Epithelial cell of umbilical artery (primary cell): Measurements from ENCODE around the gene EHBP1L1. TPM values are rescaled to one million over a fixed set of nuclear protein-coding genes. Genes with fewer than 3 reads are reported as not detected.

Experiments used
- total RNA-seq: library from RNA; depleted of rRNA; stranded (reverse); fragments of >200 nt; gene quantifications from 2 replicates; pipeline ENCODE4 v1.2.3, GENCODE V29; 2014

Gene EHBP1L1
- total RNA-seq = 31.2 and 39.0 TPM in 2 replicates

DNA sequence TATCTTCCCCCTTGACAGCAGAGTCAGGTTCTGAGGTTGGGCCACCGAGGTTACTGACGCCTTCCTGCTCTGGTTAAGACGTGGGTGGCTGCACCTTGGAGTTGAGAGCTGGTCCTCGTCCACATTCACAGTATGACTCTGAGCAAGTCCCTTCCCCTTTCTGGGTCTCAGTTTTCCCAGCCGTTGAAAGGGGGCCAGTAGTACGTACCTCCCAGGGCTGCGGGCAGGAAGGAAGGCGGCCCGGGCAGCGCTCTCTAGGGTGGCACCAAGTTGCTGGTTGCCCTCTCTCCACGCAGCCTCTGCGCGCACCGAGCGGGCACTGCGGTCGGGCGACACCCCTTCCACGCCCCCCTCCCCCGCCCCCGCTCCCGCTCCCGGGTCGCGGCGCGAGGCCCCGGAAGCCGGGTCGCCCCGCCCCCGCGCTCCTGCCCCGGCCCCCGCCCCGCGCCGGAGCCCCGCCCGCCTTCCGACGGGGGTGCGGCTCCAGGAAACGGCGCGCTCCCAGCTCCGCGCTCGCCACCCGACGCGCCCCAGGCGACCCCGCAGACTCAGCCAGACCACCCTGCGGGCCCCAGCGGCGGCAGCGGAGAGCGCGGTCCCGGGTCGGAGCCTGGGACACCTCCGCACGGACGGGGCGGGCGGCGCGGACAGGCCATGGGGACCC, at the start of gene EHBP1L1:
Gene EHBP1L1, plus strand, starts transcription at position 486 of the 664 bp plus-strand sequence. CDS start 250 bp downstream, outside the sequence.

DNA sequence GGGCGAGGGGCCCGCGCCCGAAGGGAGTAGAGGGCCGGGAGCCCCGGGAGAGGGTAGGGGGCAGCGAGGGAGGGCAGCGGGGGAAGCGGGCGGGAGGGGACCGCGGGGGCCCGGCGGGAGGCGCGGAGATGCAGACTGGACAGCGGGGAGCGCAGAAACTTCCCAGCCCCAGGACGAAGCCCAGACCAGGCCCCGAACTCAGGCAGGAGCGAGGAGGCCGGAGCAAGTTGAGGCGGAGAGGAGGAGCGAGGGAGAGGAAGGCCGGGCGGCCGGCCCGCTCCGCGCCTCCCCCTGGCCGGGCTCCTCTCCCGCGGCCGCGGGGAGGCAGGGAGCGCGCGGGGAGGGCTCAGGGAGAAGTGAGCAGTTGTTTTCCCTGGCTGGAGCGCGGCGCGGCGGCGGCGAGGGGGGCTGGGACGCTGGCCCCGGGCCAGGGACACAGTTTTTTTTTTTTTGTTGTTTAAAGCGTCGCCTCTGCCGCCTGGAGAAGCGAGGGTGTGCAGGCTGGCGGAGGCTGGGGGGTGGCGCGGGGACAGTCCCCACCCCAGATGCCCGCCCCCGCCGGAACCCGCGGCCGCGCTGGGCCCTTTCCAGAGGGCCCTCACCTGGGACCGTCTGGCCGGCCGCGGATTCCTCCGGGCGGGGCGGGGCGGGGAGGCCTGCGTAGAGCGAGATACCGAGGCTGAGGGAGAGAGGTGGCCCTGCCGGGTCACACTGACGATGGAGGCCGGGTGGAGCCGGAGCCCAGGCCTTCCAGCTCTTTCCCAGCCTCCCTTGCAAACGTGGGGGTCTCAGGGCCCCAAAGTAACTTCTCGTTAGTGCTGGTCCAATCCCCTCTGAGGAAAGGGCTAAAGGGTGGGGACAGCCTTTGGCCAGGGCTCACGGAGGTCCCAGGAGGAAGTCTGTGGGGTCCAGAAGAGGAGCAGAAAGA, 17.6 kb upstream of the EHBP1L1 start, which contains the start of gene LTBP3:
Gene LTBP3, minus strand, starts transcription at position 358 of the 928 bp plus-strand sequence. CDS start 400 bp downstream, outside the sequence.

DNA sequence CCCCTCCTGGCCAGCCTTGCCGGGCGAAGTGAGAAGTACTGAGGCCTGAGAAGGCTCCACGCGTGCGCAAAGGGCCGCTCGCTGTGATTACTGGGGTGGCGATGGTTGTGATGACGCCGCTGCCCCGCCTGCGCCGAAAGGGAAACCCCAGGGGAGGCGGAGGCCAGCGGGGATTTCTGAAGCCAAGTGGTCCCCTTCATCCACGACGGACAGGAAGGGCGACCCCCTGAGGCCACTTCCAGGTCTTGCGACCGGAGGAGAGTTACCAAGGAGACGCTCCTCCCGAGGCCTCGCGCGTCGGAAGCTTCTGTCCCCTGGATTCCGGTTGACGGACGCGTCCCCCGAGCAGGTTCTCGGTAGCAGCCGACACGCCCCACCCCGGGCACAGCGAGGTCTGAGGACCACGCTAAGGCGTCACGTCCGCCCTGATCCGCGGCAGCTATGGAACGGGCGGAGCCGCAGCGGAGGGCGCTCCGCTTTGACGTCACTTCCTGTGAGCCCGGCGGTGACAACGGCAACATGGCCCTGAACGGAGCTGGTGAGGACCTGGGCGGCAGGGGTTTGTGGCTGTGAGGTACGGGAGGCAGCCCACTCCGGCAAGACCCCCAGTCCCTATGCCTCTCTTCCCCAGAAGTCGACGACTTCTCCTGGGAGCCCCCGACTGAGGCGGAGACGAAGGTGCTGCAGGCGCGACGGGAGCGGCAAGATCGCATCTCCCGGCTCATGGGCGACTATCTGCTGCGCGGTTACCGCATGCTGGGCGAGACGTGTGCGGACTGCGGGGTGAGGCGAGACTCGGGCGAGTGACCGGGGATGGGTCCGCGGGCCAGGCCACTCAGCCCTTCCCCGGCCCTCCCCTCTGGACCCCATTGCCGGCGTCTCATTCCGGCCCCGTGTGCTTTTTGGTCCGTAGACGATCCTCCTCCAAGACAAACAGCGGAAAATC, 5.6 kb upstream of the EHBP1L1 start, which contains the start of gene ZNRD2:
Gene ZNRD2, plus strand, starts transcription at position 505 of the 946 bp plus-strand sequence. Its CDS starts 15 bp downstream, at position 520.

DNA sequence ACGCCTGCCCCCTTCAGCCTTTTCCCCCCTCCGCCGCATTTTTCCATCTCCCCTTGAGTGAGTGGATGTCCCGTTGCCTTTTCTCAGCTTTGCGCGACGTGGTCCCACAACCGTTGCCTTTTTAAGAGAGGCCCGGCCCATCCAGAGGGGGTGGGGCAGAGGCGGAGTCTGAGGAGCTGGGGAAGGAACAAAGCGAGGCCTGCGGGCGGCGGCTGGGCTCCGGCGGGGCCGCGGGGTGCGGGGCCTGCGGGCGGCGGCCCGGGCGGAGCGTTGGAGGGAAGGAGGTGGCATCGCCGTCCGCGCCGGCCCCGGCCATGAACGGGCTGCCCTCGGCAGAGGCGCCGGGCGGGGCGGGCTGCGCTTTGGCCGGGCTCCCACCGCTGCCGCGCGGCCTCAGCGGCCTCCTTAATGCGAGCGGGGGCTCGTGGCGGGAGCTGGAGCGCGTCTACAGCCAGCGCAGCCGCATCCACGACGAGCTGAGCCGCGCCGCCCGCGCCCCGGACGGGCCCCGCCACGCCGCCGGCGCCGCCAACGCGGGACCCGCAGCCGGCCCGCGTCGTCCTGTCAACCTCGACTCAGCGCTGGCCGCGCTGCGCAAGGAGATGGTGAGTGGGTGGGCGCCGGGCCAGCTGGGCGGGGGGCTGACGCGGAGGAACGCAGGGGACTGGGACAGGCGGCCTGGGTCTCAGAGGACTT, 3.3 kb upstream of the EHBP1L1 start, which contains the start of gene FAM89B:
Gene FAM89B, plus strand, starts transcription at position 183 of the 696 bp plus-strand sequence. Its CDS starts 132 bp downstream, at position 315.

DNA sequence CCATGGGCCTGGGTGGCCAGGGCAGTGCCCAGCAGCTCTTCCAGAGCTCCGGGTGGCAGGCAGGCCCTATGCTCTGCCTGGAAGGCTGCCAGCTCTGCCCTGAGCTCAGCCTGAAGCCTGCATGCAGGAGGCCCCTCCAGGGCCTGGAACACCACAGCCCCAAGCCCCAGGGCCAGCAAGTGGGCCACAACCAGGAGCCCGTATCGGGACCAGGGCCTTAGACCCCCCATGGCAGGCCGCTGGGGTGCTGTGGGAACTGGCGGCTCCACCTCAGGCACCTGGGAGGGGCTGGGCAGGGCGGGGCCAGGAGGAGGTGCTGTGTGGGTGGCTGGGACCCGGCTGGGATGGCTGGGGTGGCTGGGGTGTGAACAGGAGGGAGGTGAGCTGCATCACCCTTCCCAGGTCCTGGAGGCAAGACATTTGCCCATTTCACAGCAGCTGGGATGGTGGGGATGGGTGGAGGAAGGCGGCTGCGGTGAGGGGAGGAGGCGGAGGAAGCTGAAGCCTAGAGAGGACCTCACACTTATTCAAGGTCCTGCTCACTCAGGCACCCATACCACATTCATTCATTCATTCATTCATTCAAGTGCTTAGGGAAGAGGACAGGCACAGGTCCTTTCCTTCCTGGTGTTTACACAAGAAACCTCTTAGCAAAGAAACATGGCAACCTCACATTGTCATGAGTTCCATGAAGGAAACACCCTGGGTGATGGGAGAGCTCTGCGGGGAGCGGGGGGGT, 19.9 kb downstream of the EHBP1L1 start, which contains the start of gene KCNK7:
Gene KCNK7, minus strand, starts transcription at position 258 of the 739 bp plus-strand sequence. Its CDS starts 28 bp downstream, at position 230.

DNA sequence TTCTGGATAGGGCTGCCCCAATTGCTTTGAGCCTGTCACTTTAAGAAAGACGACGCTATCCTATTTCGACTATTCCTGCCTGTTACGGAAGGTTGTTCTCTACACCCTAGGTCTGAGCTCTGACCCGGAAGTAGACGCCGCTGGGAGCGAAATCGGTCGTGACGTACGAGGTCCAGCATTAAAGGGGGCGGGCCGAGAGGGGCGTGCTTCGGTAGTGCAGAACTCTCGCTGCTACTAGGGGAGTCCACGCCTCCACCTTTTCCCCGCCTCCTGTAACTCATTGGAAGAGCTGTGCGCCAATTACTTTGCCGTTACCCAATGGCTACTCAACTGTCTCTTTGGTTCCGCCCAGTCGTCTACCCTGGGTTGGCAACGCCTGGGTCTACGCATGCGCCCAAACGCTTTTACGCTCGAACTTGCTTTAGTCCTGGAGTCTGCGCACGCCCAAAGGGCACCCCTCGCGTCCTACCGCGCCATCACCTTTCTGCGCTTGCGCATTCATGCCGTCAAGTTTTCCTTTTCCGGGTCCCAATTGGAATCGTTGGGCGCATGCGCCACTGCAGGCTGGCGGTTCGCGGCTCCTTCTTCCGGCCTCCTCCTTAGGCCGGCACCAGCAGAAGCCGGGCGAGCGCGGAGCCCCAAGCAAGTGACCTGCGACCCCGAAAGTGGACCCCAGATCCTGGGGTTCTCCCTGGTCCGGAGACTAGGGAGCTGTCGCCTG, 39.5 kb downstream of the EHBP1L1 start, which contains the start of gene PCNX3:
Gene PCNX3, plus strand, starts transcription at position 548 of the 721 bp plus-strand sequence. CDS start 536 bp downstream, outside the sequence.

DNA sequence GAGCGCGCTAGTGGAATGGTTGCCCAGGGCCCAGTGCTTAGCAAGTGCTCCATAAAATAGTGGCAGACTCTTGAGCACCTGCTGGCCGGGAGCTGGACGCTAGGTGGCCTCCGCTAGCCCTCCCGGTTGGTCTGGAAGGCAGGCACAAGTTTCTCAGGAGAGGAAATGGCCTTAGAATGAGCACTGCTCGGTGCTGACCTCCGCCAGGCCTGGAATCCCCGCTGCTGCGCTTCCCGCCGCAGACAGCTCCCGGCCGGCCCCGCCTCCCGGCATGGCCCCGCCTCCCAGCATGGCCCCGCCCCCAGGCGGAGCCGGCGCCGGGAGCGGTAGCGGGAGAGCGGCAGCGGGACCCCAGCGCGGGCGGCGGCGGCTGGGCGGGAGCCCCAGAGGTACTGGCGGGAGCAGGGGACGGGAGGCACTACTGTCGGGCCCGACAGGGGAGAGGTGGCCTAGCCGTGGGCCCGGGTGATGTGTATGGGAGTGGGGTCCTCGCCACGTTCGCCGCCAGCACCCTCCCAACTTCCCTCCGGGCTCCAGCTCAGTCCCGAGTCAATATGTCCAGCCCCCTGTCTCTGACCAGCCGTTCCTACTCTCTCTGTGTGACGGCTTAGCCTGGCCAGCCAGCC, 62.1 kb downstream of the EHBP1L1 start, which contains the start of gene SIPA1:
Gene SIPA1, plus strand, starts transcription at position 308 of the 626 bp plus-strand sequence. CDS start 2,821 bp downstream, outside the sequence.

Other genes with a start within 250 kb of the EHBP1L1 start
- gene DPF2, start 242.2 kb upstream of the EHBP1L1 start, total RNA-seq = 26.7 and 31.5 TPM in 2 replicates
- gene TIGD3, start 221.3 kb upstream of the EHBP1L1 start, total RNA-seq = 0.32 TPM in 1 of 2 replicates, not detected in the other
- 0.46 and 2.3 TPM in 2 replicates for gene SLC25A45, start 193.4 kb upstream of the EHBP1L1 start, total RNA-seq
- gene FRMD8, start 189.4 kb upstream of the EHBP1L1 start, total RNA-seq = 49.7 and 193 TPM in 2 replicates
- gene NEAT1, start 153.3 kb upstream of the EHBP1L1 start, total RNA-seq = 38.3 and 118 TPM in 2 replicates
- gene MALAT1, start 77.0 kb upstream of the EHBP1L1 start, total RNA-seq = 2,721 and 4,758 TPM in 2 replicates
- gene SCYL1, start 51.0 kb upstream of the EHBP1L1 start, total RNA-seq = 56.5 and 59.1 TPM in 2 replicates
- 15.2 and 23.4 TPM in 2 replicates for gene LTBP3, start 17.7 kb upstream of the EHBP1L1 start, total RNA-seq
- 37.5 and 92.2 TPM in 2 replicates for gene ZNRD2, start 5.6 kb upstream of the EHBP1L1 start, total RNA-seq
- 15.9 and 19.8 TPM in 2 replicates for gene FAM89B, start 3.5 kb upstream of the EHBP1L1 start, total RNA-seq
- gene KCNK7, start 19.7 kb downstream of the EHBP1L1 start, total RNA-seq = not detected in 2 replicates
- 55.2 and 72.0 TPM in 2 replicates for gene MAP3K11, start 38.2 kb downstream of the EHBP1L1 start, total RNA-seq
- gene PCNX3, start 39.7 kb downstream of the EHBP1L1 start, total RNA-seq = 11.2 and 11.7 TPM in 2 replicates
- gene SIPA1, start 62.0 kb downstream of the EHBP1L1 start, total RNA-seq = 38.7 and 42.1 TPM in 2 replicates
- 12.7 and 14.7 TPM in 2 replicates for gene RELA, start 86.9 kb downstream of the EHBP1L1 start, total RNA-seq
- gene KAT5, start 136.2 kb downstream of the EHBP1L1 start, total RNA-seq = 31.8 and 35.4 TPM in 2 replicates
- gene RNASEH2C, start 144.7 kb downstream of the EHBP1L1 start, total RNA-seq = 77.0 and 111 TPM in 2 replicates
- 6.8 and 8.1 TPM in 2 replicates for gene AP5B1, start 204.9 kb downstream of the EHBP1L1 start, total RNA-seq
- gene OVOL1, start 211.0 kb downstream of the EHBP1L1 start, total RNA-seq = not detected in 2 replicates